Activated gamma-delta T cell (primary cell): Measurements from ENCODE around the gene CDC25B.
A peak's percentile ranks its signal among the peaks of the same experiment; 100 is the strongest.

Experiments
- DNase-seq: peaks from one replicate; lab custom pipeline; 2025; lab: John Stamatoyannopoulos, UW

The CDC25B gene

DNA sequence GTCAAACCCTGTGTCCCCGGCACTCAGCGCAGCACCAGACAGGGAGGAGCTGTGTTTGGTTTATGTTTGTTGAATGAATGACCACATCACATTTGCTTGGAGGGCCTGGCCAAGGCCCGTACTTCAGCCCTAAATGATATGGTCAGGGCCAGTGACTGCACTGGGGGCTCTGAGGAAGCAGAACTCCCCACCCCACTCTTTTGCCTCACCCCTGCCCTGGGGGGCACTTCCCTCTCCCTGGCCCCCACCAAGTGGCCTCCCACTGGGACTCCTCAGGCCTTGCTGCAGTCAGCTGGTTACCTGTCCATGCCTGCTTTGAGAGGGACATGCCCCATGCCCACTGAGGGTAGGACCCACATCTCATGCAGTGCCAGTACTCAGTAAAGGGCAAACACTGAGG lies 31.5 kb upstream of the CDC25B start:
- no peak for DNase-seq

DNA sequence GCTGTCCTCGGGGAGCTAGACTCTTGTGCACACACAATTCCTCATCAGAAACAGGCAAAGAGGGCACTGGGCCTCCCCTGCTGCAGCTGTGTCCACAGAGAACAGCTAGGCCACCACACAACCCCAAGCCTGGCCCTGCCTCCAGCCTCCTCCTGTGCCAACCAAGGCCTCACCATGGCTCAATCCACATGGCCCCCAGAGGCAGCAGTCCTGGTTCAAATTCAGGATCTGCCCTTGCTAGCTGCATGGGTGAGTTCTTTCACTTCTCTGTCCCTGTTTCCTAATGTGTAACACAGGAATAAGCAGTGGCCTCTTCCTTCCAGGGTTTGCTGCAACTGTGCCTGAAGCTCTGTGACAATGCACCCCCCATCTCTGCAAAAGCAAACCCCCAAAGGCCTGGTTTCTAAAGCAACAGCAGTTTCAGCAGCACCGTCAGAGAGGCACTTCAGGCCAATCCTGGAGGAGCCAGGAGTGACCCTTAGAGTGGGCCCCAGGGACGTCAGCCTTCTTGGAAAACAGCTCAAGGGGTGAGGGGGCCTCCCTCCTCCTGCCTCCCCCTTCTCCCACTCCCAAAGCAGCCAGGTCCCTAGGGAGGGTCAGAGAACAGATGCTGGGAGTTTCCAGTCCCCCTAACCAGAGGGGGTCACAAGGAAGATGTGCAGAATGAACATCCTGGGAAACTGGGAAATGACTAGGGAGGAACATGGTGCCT lies 30.8 kb upstream of the CDC25B start:
- DNase-seq = no peak

DNA sequence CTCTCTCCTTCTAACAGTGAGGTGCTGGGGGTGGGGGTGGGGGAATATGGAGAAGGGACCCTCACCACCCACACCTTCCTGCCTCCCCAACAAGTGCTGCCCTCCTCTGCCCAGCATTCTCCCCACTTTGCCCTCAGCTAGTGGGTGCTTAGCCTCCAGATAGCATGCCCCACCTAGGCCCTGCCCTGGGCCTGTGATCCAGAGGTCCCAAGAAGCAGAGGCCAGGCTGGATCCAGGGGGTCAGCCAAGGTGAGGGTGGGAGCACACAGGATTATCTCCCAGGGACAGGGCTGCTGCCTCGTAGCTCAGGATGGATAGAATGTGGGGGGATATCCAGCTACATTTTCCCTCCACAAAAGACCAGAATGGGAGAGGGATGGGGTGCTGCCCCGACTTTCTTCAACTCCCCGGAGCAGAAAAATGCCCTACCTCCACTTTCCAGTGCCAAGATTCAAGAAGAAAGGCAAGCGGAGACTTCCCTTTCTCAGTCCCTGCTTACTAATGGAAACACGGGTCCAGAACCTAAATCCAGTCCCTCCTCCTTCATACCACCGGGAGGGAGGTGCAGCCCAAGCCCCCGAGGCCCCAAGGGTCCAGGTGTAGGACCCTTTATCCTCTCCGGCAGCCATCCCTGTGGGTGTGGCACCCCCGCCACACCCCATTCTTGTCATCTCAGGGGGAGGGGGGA lies 29.5 kb upstream of the CDC25B start:
- DNase-seq = no peak

DNA sequence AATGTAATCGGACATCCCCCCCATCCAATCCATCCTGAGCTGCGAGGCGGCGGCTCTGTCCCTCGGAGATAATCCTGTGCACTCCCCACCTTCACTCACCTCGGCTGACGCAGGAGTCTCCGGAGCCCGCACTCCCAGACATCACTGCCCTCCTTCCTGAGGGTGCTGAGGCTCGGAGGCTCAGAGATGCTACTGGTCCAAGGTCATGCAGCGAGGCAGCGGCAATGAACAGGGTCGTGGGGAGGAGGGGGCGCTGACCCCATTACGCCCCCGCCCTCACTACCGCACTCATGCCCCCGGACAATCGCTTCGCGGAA lies 29.0 kb upstream of the CDC25B start:
- no peak for DNase-seq

DNA sequence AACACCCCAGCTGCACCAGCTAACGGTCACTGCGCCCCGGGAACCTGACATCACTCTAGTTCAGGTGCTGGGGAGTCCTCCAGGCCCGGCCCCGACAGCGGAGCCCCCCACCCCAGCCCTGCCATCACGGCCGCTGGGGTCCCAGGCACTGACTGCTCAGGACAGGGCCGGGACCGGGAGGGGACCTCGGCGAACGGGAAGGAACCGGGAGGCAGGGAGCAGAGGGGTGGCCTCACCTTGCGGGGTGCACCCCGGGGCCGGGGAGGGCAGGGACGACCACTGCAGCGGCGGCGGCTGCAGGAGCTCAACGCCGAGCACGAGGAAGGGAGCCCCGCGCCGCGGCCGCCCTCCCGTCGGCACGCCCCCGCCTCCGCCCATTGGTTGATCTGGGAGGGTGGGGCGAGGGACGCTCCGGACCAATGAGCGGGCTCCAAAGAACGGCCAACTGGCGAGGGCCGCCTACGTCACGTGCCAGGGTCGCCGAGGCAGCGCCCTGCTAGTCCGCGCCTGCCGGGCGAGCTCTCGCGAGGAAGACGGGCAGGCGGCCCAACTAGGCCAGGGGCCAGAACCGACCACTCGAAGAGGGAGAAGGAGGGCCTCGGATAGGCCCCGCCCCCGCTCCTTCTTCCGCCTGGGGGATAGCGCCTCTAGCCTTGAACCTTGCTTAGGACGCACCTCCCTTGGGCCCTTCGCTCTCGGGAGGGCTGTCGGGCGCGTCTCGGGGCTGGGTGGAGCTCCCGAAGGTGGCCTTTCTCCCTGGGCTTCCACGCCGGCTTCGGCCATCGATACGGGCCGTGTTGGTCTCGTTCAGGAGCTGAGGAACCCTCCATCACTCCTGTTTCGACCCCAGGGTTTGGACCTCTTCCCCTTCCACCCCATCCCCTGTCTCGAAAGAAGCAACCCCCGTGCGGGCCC lies 28.4 kb upstream of the CDC25B start, which contains the start of gene ADISSP:
Gene ADISSP, minus strand, starts transcription at position 327 of the 915 bp plus-strand sequence. CDS start 7,653 bp downstream, outside the sequence.
- peak; percentile 96 for DNase-seq

DNA sequence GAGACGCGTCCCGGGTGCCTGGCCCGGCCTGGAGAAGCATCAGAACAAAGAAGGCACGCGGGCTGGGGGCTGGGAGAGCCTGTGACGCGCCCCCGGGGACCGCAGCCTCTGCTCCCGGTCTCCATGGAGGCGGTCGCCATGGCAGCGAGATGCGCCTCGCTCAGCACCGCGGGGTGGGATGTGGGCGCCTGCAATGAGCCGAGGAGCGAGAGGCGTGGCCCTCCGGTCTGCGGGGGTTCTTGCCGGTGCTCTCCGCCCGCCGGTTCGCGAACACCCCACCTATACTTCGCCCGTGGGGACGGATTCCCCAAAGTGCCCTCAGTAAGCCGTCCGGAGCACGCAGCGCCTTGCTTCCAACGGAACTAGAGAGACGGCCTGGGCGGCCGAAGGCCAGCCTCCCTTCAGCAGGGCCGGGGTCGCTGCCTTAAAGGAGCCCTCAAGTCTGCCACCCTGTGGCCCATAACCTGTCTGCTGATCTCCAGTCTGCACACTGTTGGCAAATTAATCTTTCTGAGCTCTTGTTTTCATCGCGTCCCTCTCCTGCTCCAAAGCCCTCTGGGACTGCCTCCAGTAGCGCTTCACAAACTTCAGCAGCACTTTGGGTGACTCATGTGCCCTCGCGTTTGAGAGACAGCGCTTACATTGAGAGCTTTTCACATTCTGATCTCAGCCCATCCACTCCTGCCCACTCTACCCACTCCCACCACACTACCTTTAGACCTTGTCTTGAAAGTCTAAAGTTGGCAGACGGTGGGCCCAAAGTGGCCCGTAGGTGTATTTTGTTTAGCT lies 27.6 kb upstream of the CDC25B start:
- DNase-seq = peak; percentile 83

DNA sequence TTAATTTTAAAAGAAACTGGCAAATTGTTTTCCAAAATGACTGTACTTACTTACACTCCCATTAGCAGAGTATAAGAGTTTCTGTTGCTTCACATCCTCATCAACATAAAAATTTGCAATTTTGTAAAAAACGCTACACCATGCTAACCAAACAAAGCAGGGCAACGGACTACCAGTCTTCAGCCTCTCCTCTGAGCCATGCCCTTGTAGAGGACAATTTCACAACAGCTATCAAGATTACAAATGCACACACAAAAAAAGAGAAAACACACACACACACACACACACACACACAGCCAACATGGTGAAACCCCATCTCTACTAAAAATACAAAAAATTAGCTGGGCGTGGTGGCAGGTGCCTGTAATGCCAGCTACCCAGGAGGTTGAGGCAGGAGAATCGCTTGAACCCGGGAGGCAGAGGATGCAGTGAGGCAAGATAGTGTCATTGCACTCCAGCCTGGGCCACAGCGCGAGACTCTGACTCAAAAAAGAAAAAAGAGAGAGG lies 24.5 kb upstream of the CDC25B start:
- DNase-seq = no peak

DNA sequence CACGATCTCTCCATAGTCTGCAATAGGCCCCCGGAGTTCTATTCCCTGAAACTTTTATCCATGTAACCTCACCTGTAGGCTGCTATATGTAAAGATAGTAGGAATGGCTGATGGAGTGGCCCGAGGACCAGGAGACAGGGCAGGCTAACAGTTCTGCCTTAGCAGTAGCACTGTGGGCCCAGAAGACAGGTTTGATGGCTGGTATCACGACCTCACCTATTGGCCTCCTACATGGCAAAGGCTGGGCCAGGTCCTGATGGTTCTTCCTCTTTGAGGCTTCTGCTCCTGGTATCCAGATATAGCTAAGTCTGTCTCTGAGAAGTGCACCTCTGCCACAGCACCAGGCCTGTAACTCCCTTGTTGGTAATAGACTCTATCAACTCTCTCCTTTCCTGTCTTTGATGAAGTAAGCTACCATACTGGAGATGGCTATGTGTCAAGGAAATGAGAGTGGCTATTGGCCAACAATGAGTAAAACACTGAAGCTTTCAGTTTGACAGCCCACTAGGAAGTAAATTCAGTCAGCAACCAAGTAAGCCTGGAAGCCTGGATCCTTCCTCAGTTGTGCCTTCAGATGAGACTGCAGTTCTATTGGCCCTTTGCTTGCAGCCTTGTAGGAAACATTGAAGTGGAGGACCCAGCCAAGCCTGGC lies 20.5 kb upstream of the CDC25B start:
- no peak for DNase-seq

DNA sequence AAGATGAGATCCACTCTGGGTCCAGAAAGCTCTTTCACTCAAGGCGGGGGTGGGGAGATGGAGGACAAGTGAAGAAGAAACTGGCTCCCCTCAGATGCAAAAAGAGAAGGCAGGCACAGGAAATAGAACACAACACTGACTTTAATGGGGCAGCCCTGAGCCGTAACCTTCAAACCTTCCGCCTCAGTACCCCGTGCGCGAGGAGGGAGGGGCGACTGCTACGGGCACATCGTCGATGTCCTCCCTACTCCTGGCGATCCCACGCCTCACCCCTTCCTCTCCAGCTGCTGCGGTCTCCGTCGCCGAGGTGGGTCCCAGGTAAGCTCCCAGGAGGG lies 18.8 kb upstream of the CDC25B start:
- no peak for DNase-seq

DNA sequence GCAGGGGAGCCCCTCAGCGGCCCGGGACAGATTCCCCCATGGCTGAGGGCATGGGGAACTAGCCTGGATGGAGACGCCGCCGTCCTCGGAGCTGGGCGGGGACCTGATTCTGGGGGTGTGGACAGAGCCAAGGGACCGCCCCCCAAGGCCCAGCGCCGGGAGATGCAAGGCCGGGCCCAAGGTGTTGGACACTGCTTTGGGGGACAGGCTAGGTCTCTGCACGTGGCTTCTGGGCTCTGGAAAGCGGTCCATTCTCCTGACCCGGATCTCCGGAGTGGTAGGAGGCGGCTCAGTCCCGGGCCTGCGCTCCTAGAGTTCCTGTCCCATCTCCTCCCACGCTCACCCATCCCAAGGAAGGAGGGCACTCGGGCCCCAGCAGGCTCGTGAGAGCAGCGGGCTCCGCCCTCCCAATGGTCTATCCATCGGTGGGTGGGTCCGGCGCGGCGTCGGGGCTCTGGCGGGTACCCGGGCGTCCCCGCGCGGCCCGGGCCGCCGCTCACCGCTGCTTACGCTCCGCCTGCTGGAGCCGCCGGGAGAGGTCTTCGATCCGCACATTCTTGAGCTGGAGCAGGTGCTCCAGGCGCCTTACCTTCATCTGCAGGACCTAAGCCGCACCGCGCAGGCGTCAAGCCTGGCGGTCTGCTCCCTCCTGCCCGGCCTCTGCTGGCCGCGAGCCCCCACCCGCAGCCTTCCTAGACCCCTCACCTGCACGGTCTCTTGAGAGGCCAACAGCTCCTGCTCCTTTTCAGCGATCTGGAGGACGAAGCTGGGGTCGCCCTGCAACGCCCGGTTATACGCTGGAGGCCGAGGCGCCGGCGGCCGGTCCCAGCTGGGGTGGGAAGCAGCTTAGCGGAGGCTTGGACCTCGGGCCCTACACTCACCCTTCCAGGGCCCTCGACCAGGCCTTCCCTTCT lies 18.1 kb upstream of the CDC25B start:
- peak; percentile 20 for DNase-seq

DNA sequence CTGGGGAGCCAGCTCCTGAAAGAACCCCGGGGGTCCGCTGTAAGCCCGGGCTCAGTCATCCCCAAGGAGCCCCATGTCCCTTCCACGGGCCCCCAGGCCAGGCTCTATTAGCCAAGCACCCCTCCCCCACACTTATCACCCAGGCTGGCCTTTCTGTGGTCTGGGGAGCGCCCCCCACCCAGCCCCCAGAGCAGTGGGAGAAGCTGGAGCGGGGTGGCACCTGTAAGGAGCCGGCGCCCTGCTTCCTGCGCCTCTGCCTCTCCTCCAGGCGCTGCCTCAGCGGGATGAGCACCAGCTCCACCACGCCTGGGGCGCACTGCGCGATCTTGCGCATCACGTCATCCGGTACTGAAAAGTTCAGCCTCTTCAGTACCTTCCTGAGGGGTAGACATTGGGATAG lies 17.1 kb upstream of the CDC25B start:
- DNase-seq = no peak

DNA sequence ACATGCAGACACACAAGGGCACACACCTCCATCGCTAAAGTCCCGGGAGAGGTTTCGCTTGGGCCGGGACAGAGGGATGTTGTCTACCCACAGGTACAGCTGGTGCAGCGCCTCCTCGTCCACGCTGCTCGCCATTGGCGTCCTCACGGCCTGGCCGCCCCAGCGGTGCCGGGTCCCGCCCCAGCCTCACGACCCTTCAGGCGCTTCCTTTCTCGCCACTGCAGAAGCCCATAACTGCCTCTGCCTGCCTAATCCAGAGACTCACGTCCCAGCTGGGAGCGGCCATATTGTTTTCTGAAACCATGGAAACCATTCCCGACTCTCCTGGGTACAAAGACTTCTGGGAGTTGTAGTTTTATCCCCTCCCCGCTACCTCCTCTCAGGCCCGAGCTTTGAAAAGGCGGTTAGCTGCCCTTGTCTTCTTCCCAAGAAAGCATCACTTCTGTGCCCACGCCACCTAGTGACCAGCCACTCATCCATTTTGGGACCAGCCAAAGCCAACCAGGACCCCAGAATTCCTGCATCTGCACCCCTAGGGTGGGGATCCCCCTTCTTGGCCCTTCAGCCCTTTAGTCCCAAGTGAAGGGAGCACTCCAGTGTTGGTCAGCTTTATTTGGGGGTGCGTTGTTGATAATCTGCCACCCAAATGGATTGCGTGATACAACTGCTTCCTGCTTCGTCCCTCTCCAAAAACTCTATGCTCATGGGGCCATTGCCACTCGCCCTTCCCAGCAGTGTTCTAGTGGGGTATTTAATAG lies 14.8 kb upstream of the CDC25B start, which contains the start of gene SPEF1:
Gene SPEF1, minus strand, starts transcription at position 296 of the 758 bp plus-strand sequence. Its CDS starts 161 bp downstream, at position 135.
- DNase-seq = no peak

DNA sequence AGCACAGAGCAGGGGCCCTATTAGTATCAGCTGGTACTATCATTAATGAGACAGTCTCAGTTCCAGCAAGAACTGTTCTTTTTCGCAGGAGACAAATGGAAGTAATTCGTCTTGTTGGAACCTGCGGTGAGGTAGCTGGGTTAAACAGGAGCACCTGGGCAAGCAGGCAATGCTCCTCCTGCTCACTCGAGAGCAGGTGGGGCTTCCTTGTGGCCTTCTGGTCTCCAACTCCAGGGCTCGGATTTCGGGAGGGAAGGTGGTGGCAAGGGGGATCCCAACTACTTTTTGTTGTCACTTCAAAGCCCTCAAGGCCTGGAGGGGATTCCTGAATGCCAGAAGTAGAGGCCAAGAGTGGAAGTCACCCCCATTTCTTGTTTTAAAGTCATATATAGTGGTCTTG lies 13.5 kb upstream of the CDC25B start:
- DNase-seq = no peak

DNA sequence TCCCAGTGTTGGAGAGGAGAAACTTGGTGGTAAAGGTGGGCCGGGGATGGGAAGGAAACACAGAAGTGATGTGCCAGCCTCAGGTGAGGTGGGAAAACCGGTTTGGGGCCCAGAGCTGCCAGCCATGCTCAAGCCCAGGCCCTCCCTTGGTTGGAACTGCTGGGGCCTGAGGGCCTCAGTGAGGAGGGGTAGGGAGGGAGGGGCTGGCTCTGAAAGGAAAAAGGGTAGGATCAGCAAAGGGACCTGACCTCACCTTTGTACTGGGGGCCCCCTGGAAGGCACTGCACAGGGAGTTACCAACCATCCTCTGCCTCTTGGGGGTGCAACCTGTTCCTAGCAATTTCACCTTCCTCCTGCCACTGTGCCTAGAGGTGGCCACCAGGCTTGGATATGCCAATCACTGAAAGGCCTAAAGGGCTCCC lies 13.0 kb upstream of the CDC25B start:
- no peak for DNase-seq

DNA sequence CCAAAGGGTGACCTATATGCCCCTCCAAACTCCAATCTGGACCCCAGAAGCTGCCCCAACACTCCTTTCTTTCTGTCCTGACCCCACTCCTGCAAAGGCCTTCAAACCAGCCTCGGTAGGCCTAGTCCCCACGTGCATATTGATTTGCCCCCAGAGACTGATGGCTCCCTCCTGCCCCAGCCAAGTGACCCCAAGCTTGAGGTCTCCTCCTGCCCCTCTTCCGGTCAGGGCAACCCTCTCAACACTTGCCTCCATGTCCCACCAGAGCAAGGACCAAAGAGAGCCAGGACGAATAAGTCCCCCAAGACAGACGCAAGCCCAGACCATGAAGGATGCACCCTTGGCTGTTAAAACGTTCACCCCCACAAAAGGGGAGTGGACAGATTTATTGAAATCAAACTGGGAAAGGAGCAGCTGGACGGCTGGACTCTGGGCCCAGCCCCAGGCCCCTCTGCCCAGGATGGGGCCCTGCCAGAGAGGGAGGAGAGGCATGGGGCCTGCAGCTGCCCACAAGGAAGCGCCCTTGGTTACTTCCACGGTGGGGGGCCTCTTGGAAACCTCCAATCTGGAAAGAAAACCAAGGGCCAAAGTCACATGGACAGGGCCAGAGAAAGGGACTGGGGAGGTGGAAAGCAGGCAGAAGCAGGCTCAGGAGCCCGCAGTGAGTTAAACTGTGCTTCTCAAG lies 12.5 kb upstream of the CDC25B start:
- no peak for DNase-seq

DNA sequence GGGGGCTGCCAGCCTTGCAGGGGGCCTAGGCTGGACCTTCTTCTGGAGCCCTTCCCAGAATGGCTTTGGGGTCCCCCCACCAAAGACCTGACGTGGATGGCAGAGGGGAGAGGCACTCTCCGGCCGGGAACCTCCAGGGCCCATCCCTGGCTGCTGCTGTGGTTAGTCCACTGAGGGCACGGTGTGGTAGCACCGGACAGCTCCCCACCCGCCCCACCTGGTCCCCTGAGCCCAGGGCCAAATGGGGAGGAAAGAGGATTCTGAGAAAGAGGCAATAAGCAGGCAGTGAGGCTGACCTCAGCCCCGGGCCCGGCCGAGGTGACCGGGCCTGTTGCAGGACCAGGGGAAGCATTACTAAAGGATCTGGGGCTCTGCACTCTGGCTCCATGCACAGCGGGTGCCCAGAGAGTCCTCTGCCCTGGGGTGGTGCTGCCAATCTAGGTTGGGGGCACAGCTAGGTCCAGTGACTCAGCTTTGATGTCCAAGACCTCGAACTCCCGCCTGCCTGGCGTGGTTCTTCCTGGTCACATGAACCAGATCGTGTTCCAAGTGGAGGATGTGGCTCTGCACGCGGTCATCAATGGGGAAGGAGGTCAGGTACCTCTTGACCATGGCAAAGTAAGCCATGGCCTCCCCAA lies 11.8 kb upstream of the CDC25B start:
- DNase-seq = no peak

DNA sequence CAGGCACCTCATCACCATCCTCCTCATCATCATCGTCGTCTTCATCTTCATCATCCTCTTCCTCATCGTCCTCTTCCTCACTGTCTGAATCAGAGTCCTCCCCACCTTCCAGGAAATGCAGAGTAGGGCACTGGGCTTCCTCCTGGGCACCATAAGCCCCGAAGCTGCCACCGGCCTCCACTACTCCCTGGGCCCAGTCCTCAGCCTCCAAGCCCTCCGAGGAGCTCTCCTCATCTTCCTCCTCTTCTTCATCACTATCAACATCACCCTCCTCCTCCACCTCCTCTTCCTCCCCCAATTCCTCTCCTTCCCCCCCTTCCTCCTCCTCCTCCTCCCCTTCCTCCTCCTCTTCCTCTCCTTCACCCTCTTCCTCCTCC lies 11.3 kb upstream of the CDC25B start:
- no peak for DNase-seq
